HG03521 (cell line): ENCODE results near the gene CETP.
A peak's percentile ranks its signal among the peaks of the same experiment; 100 is the strongest.
"Not testable (repeated sequence)": the region's sequence is repeated elsewhere in the genome, so short reads cannot be mapped to it uniquely, and the experiment has no call there.

Experiments
- ATAC-seq: cut with Tn5 transposase; IDR thresholded peaks from one replicate; pipeline ENCODE4 v1.9.1; 2021; ENCODE audit warnings: mild to moderate bottlenecking, moderate library complexity; ENCODE audit not compliant: unreplicated experiment

CETP gene

GRCh38 chr16:56953006-56953405 is 8.7 kb upstream of the CETP start:
- no peak for ATAC-seq

- no peak for ATAC-seq
Measured at GRCh38 chr16:56956076-56956475, 5.7 kb upstream of the CETP start.

GRCh38 chr16:56956756-56957155 is 5.0 kb upstream of the CETP start:
- ATAC-seq, result no peak

- ATAC-seq, result no peak
Measured at GRCh38 chr16:56960681-56961281, 969 bp upstream of the CETP start.

- ATAC-seq, result no peak
Measured at GRCh38 chr16:56961386-56961785, 364 bp upstream of the CETP start.

- ATAC-seq, result no peak
Measured at GRCh38 chr16:56964243-56965148, 2.7 kb downstream of the CETP start.

- no peak for ATAC-seq
Measured at GRCh38 chr16:56965149-56966092, 3.7 kb downstream of the CETP start.

- ATAC-seq, result no peak
Measured at GRCh38 chr16:56966093-56966475, 4.3 kb downstream of the CETP start.

- ATAC-seq, result no peak
Measured at GRCh38 chr16:56967733-56968132, 6.0 kb downstream of the CETP start.

GRCh38 chr16:56969769-56970168 is 8.0 kb downstream of the CETP start:
- ATAC-seq, result no peak

- peak; percentile 65 for ATAC-seq
Measured at GRCh38 chr16:56970934-56971767, 9.4 kb downstream of the CETP start.

- no peak for ATAC-seq
Measured at GRCh38 chr16:56971768-56972043, 10.0 kb downstream of the CETP start.

- no peak for ATAC-seq
Measured at GRCh38 chr16:56972403-56973293, 10.9 kb downstream of the CETP start.

- ATAC-seq, result no peak
Measured at GRCh38 chr16:56973294-56973689, 11.5 kb downstream of the CETP start.

GRCh38 chr16:56973899-56974298 is 12.1 kb downstream of the CETP start:
- not testable (repeated sequence) for ATAC-seq

GRCh38 chr16:56974549-56975300 is 13.0 kb downstream of the CETP start:
- ATAC-seq, result no peak

- ATAC-seq, result no peak
Measured at GRCh38 chr16:56975714-56976113, 14.0 kb downstream of the CETP start.

GRCh38 chr16:56977216-56977615 is 15.5 kb downstream of the CETP start:
- ATAC-seq, result no peak
